ENCODE results near the gene SLC25A42.
"Not testable (repeated sequence)": the region's sequence is repeated elsewhere in the genome, so short reads cannot be mapped to it uniquely, and the experiment has no call there.

Gene SLC25A42

DNA sequence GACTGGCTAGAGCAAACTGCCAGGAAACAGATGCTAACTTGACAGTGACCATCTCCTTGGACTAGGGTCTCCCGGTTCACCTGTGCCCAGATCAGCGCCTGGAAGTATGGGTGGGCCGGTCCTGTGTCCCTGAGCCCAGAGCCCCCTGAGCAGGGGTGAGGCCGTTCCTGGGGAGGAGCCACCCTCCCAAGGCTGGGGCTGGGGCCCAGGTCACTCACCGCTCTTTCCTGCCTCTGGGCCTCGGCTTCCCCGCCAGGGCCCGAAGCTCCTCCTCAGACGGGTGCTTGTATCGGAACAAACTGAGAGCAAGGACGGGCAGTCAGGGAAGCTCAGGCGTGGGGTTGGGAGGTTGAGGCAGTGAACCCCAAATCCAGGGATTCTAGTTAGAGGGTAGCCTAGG is 69.1 kb downstream of the SLC25A42 start:
- FAIRE-seq (no peak), DNase-seq (ENCODE audit: insufficient read length) (no peak)

DNA sequence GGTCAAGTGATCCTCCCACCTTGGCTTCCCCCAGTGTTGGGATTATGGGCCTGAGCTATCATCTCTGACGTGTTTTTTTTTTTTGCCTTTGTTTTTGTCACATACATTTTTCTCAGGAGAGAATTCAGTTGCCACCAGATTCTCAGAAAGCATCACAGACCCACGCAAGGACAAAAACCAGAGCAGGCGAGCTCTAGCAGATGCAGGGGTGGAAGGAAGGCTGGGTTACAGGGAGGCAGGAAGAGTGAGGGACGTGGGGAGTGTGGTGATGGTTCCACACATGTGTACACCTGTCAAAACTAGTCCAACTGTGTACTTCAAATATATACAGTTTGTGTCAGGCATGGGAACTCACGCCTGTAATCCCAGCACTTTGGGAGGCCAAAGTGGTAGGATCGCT is 70.2 kb downstream of the SLC25A42 start:
- no peak for FAIRE-seq
- no peak for DNase-seq (ENCODE audit: insufficient read length)
- TF ChIP-seq TAF1 (IDR thresholded peaks at IDR 0.05; ENCODE audit: borderline replicate concordance, low read depth, low read length) = no peak
- no peak for TF ChIP-seq POLR2AphosphoS5 (IDR thresholded peaks at IDR 0.05; ENCODE audit: low read depth, low read length)
- TF ChIP-seq POLR2A (IDR thresholded peaks at IDR 0.05; ENCODE audit: low read depth, low read length) = no peak

More for the DNA sequence above, 69.1 kb downstream of the SLC25A42 start:
- no peak for TF ChIP-seq POLR2AphosphoS5 (IDR thresholded peaks at IDR 0.05; ENCODE audit: low read depth, low read length)
- TF ChIP-seq POLR2A (IDR thresholded peaks at IDR 0.05; ENCODE audit: low read depth, low read length) = no peak
- no peak for TF ChIP-seq TAF1 (IDR thresholded peaks at IDR 0.05; ENCODE audit: borderline replicate concordance, low read depth, low read length)

DNA sequence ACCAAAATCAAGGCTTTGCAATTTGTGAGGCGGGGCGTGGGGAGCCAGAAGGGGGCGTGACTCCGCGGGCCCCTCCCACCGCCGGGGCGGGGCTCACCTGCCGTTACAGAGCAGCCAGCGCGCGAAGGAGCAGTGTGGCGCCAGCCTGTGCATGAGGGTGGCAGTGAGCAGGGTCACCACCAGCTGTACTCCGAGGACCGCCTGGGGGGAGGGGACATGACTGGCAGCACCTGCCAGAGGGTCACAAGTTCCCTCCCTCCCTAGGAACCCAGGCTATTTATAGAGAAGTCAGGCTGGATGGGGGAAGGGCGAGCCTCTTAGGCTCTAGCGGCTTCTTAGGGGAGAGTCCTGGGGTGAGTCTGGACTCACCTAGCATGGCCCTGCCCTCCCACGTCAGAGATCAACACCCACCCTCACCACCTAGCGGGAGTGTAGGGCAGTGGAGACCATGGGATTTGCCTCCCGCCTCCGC is 70.9 kb downstream of the SLC25A42 start:
- TF ChIP-seq POLR2A (IDR thresholded peaks at IDR 0.05; ENCODE audit: low read depth, low read length) (no peak), POLR2AphosphoS5 (IDR thresholded peaks at IDR 0.05; ENCODE audit: low read depth, low read length) (no peak), TAF1 (IDR thresholded peaks at IDR 0.05; ENCODE audit: borderline replicate concordance, low read depth, low read length) (no peak)
- DNase-seq (ENCODE audit: insufficient read length) = no peak
- FAIRE-seq = no peak

DNA sequence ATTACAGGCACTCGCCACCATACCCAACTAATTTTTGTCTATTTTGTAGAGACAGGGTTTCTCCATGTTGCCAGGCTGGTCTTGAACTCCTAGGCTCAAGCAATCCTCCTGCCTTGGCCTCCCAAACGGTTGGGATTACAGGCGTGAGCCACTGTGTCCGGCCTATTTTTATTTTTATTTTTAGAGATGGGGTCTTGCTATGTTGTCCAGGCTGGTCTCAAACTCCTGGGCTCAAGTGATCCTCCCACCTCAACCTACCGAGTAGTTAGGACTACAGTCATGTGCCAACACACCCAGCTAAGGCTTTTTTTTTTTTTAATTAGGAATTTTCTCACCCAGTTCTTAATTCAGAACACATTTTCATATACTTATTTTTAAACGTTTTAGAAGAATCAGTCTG is 71.9 kb downstream of the SLC25A42 start:
- not testable (repeated sequence) for DNase-seq (ENCODE audit: insufficient read length); FAIRE-seq

DNA sequence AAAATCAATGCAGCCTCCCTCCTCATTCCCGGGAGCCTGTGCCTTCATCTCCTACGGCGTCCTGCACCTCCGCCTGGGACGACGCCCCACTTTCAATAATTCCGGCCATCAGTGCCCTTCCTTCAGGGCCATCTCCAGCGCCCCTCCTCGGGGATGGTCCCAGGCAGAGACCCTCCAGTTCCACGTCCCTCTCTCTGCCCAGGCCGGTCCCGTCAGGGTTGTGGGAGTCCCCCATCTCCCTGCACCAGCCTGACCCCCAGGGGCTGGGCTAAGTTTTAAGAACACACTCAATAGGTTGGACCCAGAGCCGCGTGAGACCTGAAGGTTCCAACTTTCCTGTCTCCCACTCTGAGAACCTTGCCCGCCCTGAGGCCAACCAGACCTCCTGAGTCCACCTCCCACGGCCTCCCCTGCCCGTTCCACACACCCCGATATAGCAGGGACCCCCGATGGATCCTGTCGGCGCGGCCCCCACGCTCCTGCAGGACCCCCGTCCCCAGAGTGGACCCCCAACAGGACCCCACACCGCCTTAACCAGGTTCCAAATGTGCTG is 73.8 kb downstream of the SLC25A42 start:
- FAIRE-seq (no peak), DNase-seq (ENCODE audit: insufficient read length) (no peak)
- TF ChIP-seq POLR2AphosphoS5 (IDR thresholded peaks at IDR 0.05; ENCODE audit: low read depth, low read length) (no peak), TAF1 (IDR thresholded peaks at IDR 0.05; ENCODE audit: borderline replicate concordance, low read depth, low read length) (no peak), POLR2A (IDR thresholded peaks at IDR 0.05; ENCODE audit: low read depth, low read length) (no peak)

DNA sequence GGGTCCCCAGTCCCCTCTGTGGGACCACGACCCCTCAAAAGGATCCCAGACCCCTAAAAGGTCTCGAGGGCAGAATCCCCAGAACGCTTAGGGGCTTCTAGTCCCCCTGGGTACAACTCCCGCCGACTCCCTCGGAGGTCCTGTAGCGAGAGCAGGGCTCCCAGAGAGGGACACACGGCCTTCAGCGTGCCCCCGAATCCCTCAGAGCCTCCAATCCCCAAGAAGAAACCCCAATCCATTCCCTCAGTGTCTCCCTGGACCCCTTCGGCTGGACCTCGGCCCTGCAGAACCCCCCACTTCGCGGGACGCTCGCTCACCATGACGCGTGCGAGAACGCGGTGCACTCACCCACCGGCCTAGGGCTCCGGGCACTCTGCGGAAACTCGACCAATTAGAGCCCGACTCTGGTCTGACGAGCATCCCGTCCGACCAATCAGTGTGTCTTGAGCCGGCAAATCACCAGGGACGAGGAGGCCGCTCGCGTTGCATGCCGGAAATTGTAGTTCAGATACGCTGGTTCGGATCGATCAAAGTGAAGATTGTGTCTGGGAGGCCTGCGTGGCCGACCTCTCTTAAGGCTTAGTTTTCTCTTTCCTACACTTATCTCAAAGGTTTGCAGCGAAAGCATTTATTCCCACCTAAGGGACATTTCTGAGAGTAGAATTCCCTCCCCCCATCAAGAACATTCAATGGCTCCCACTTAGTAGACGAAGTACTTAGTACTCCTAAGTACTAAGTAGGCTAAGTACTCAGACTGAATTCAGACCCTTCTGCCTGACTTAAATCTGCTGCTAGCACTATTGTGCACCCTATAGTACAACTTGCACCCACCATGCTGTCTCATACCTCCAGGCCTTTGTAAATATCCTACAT is 74.6 kb downstream of the SLC25A42 start, which contains the start of gene TMEM161A:
Gene TMEM161A (minus strand): TSS at position 370 of the 873 bp plus-strand sequence. CDS start 50 bp downstream, at position 320.
- DNase-seq (ENCODE audit: insufficient read length) (peak; percentile 99), FAIRE-seq (peak; percentile 96)
- TF ChIP-seq POLR2AphosphoS5 (IDR thresholded peaks at IDR 0.05; ENCODE audit: low read depth, low read length) = 0 out of 2 replicates have a peak, but pooled peaks have one; percentile 54
- TF ChIP-seq TAF1 (IDR thresholded peaks at IDR 0.05; ENCODE audit: borderline replicate concordance, low read depth, low read length) = no peak
- peak; percentile 68; the same call in 1 of the 2 replicates for TF ChIP-seq POLR2A (IDR thresholded peaks at IDR 0.05; ENCODE audit: low read depth, low read length)

DNA sequence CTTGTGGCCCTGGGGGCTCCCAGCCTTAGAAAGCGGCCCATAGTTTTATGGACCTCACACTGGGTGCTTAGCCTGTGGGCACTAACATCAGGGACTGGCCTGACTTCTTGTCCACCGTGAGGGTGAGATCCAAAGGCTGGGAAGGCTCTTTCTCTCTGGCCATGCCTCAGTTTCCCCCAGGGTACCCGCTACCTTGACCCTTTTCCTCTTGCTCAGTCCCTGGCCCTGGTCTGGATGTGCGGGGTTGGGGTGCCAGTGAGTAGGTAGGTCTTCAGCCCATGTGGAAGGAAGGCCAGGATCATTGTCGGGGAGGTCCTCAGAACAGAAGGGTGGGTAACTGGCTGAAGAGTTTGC is 76.1 kb downstream of the SLC25A42 start:
- no peak for FAIRE-seq
- no peak for DNase-seq (ENCODE audit: insufficient read length)
- TF ChIP-seq POLR2AphosphoS5 (IDR thresholded peaks at IDR 0.05; ENCODE audit: low read depth, low read length) (no peak), POLR2A (IDR thresholded peaks at IDR 0.05; ENCODE audit: low read depth, low read length) (no peak), TAF1 (IDR thresholded peaks at IDR 0.05; ENCODE audit: borderline replicate concordance, low read depth, low read length) (no peak)

DNA sequence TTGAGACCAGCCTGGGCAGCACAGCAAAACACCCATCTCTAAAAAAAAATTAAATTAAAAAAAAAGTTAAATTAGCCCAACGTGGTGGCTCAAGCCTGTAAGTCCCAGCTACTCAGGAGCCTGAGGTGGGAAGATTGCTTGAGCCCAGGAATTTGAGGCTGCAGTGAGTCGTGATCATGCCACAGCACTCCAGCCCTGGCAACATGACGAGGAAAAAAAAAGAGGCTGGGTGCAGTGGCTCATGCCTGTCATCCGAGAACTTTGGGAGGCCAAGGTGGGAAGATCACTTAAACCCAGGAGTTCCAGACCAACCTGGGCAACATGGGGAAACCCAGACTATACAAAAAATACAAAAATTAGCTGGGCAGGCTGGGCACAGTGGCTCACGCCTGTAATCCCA is 76.7 kb downstream of the SLC25A42 start:
- TF ChIP-seq POLR2AphosphoS5 (IDR thresholded peaks at IDR 0.05; ENCODE audit: low read depth, low read length) (no peak), POLR2A (IDR thresholded peaks at IDR 0.05; ENCODE audit: low read depth, low read length) (no peak), TAF1 (IDR thresholded peaks at IDR 0.05; ENCODE audit: borderline replicate concordance, low read depth, low read length) (no peak)
- FAIRE-seq (no peak), DNase-seq (ENCODE audit: insufficient read length) (no peak)

DNA sequence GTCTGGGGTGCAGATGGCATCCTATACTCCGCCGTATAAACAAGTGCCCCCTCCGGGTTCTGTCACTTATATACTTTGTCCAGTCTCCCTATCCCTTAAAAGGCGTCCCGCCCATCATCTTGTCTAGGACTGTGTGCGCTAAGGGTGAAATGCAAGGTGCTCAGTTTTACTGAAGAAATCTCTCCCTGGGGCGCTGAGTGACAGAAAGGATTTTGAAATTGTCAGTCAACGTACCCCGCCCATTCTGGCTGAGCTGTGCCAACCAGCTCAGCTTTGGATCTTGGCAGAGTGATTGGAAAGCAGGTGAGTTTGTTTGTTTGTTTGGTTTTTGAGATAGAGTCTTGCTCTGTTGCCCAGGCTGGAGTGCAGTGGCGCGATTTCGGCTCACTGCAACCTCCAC is 78.6 kb downstream of the SLC25A42 start:
- DNase-seq (ENCODE audit: insufficient read length) (no peak), FAIRE-seq (no peak)
- TF ChIP-seq POLR2AphosphoS5 (IDR thresholded peaks at IDR 0.05; ENCODE audit: low read depth, low read length) = no peak
- TF ChIP-seq TAF1 (IDR thresholded peaks at IDR 0.05; ENCODE audit: borderline replicate concordance, low read depth, low read length) = no peak
- TF ChIP-seq POLR2A (IDR thresholded peaks at IDR 0.05; ENCODE audit: low read depth, low read length) = no peak

DNA sequence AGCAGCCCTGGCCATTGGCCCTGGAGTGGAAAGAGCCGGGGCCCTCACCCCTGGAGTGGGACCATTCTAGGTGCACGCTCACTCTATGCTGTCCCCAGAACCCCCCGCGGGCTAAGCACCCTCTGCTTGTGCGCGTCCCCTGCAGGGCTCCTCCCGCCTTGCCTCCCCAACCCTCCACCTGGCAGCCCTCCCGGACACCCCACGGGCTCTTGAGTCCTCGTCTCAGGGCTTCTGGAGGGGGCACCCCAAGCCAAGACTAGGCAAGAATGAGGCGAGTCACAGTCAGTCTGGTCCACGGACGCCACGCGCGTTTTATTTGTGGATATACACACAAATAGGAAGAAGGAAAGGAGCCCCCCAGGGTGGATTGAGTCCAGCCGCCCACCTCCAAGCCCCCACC is 81.5 kb downstream of the SLC25A42 start:
- DNase-seq (ENCODE audit: insufficient read length) (no peak), FAIRE-seq (no peak)
- TF ChIP-seq TAF1 (IDR thresholded peaks at IDR 0.05; ENCODE audit: borderline replicate concordance, low read depth, low read length) (no peak), POLR2AphosphoS5 (IDR thresholded peaks at IDR 0.05; ENCODE audit: low read depth, low read length) (no peak), POLR2A (IDR thresholded peaks at IDR 0.05; ENCODE audit: low read depth, low read length) (no peak)

DNA sequence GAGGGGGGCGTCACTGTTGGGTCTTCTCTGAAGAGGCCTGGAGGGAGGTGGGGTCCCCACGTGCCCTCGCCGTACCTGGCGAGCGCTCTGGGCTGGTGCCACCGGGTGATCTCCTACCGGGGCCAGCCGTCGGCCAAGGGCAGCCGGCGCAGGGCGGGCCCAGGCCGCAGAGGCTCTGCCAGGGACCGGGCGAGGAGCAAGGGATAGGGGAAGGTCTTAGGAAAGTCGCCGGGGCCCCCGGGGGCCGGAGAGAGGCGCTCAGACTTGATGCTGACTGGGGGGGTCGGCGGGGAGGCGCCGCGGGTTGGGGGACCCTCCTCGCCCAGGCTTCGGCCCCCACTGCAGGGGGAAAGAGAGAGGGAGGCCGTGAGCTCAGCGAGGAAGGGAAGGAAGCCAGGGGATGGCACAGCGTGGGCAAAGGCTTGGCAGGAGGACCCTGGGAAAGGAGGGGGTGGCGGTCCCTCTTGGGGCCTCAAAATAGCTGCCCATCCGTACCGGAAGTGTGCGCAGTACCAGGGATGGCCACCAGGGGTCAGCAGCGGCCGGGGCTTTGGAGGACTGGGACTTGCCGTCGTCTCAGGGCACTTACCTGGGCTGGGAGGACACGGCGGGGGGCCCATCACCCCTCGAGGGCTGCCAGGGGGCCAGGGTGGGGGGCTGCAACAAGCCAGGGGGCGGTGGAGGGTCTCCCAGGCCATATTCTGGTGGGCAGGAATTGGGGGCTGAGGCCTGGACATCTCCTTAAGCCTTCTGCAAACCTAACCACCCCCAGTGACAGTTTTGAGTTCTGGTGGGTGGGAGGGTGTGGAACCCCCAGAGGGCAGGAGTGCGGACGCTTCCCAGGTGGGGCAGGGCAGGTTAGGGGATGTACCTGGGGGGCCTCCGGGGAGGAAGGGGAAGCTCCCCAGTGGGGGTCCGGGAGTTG is 82.2 kb downstream of the SLC25A42 start:
- DNase-seq (ENCODE audit: insufficient read length) (peak; percentile 88), FAIRE-seq (peak; percentile 92)
- TF ChIP-seq TAF1 (IDR thresholded peaks at IDR 0.05; ENCODE audit: borderline replicate concordance, low read depth, low read length) (no peak), POLR2AphosphoS5 (IDR thresholded peaks at IDR 0.05; ENCODE audit: low read depth, low read length) (no peak), POLR2A (IDR thresholded peaks at IDR 0.05; ENCODE audit: low read depth, low read length) (no peak)

All from GM12892 (cell line).